Suprapubic skin (tissue), 4 donors: Measurements from ENCODE around the gene DRD1. TPM values are rescaled to one million over a fixed set of nuclear protein-coding genes. Genes with fewer than 3 reads are reported as not detected.

Source experiments
- DNase-seq, 2 donors: peaks; one replicate each; pipeline ENCODE4 v3.0.0-alpha.2; 2019; ENCODE audit warnings: low spot score in 2 of 2
- H3K27ac ChIP-seq: fragments of 200-600 bp; sonication (generic); one replicate; pipeline ENCODE4 v1.5.1; 2019
- H3K27me3 ChIP-seq: fragments of 200-600 bp; sonication (generic); one replicate; pipeline ENCODE4 v1.5.1; 2019
- H3K36me3 ChIP-seq: fragments of 200-600 bp; sonication (generic); one replicate; pipeline ENCODE4 v1.5.1; 2019
- H3K4me1 ChIP-seq: fragments of 200-600 bp; sonication (generic); one replicate; pipeline ENCODE4 v1.5.1; 2019
- H3K4me3 ChIP-seq: fragments of 200-600 bp; sonication (generic); one replicate; pipeline ENCODE4 v1.5.1; 2019; ENCODE audit warnings: mild to moderate bottlenecking
- H3K9me3 ChIP-seq: fragments of 200-600 bp; sonication (generic); one replicate; pipeline ENCODE4 v1.5.1; 2019
- CTCF ChIP-seq, 2 donors: fragments of 200-600 bp in 1 of 2; fragments of 450-650 bp in 1 of 2; sonication (generic) in 1 of 2; IDR thresholded peaks; one replicate each; pipeline ENCODE4 v1.5.1; 2016 to 2019; ENCODE audit warnings: antibody characterized with exemption in 2 of 2, mild to moderate bottlenecking in 1 of 2, moderate library complexity in 1 of 2
- EP300 ChIP-seq: sonication (generic); formaldehyde crosslinking; IDR thresholded peaks from one replicate; pipeline ENCODE4 v1.6.1; 2017; ENCODE audit warnings: antibody characterized with exemption
- POLR2A ChIP-seq, 2 donors: fragments of 450-650 bp; IDR thresholded peaks; one replicate each; pipeline ENCODE4 v1.6.1; 2017; ENCODE audit warnings: antibody characterized with exemption in 2 of 2, mild to moderate bottlenecking in 2 of 2, moderate library complexity in 2 of 2
- POLR2AphosphoS5 ChIP-seq, 3 donors: sonication (generic); formaldehyde crosslinking; IDR thresholded peaks; one replicate each; pipeline ENCODE4 v1.6.1; 2017; ENCODE audit warnings: antibody characterized with exemption in 3 of 3
- WGBS: methylation state at CpG from one replicate; pipeline ENCODE4 v1.1.5; 2018; 5-methylcytosine and 5-hydroxymethylcytosine counted together
- total RNA-seq, 4 donors: library from RNA; depleted of rRNA; stranded (reverse); fragments of >200 nt; gene quantifications; one replicate each; pipeline ENCODE4 v1.1.0, GENCODE V29; 2016

Gene DRD1
- total RNA-seq, 4 donors from 2014 or later = 0.42 TPM; not detected in 3

GRCh38 chr5:175487514-175488222 lies 43.7 kb upstream of the DRD1 start:
- TF ChIP-seq CTCF (IDR thresholded peaks at IDR 0.05) (no peak), EP300 (no peak), POLR2AphosphoS5 (IDR thresholded peaks at IDR 0.05) (no peak), POLR2A (IDR thresholded peaks at IDR 0.05) (no peak)
- no peak overlapping the region for H3K27ac ChIP-seq
- H3K9me3 ChIP-seq = no peaks in the 10 kb centered on the region
- 93% methylated on average over 11 of the region's 11 CpGs for WGBS
- peaks cover 2% of the 10 kb centered on the region for H3K4me1 ChIP-seq
- DNase-seq = no peak
- H3K36me3 ChIP-seq = peaks cover 18% of the 10 kb centered on the region
- no peaks in the 10 kb centered on the region for H3K27me3 ChIP-seq
- no peak overlapping the region for H3K4me3 ChIP-seq

- Histone ChIP-seq H3K4me3 (no peak overlapping the region), H3K9me3 (no peaks in the 10 kb centered on the region), H3K4me1 (peaks cover 3% of the 10 kb centered on the region), H3K36me3 (peaks cover 10% of the 10 kb centered on the region), H3K27me3 (no peaks in the 10 kb centered on the region), H3K27ac (no peak overlapping the region)
- TF ChIP-seq POLR2A (IDR thresholded peaks at IDR 0.05) = no peak
- TF ChIP-seq POLR2AphosphoS5 (IDR thresholded peaks at IDR 0.05) = no peak
- no peak for TF ChIP-seq EP300
- no peak for TF ChIP-seq CTCF (IDR thresholded peaks at IDR 0.05)
- WGBS = 95% methylated on average over 6 of the region's 6 CpGs
- no peak for DNase-seq
These were observed 41.6 kb upstream of the DRD1 start for GRCh38 chr5:175485631-175486030.

GRCh38 chr5:175484829-175485228 lies 40.8 kb upstream of the DRD1 start:
- no peaks in the 10 kb centered on the region for H3K27me3 ChIP-seq
- no peak for TF ChIP-seq EP300
- TF ChIP-seq POLR2AphosphoS5 (IDR thresholded peaks at IDR 0.05) = no peak
- no peaks in the 10 kb centered on the region for H3K9me3 ChIP-seq
- WGBS = 81% methylated on average over 4 of the region's 4 CpGs
- peaks cover 10% of the 10 kb centered on the region for H3K4me1 ChIP-seq
- H3K4me3 ChIP-seq = no peak overlapping the region
- no peak for DNase-seq
- H3K36me3 ChIP-seq = peaks cover 10% of the 10 kb centered on the region
- H3K27ac ChIP-seq = no peak overlapping the region

- TF ChIP-seq POLR2AphosphoS5 (IDR thresholded peaks at IDR 0.05) (no peak), EP300 (no peak), CTCF (IDR thresholded peaks at IDR 0.05) (no peak), POLR2A (IDR thresholded peaks at IDR 0.05) (no peak)
- Histone ChIP-seq H3K36me3 (peaks cover 10% of the 10 kb centered on the region), H3K4me3 (no peak overlapping the region), H3K27ac (no peak overlapping the region), H3K4me1 (peaks cover 15% of the 10 kb centered on the region), H3K9me3 (no peaks in the 10 kb centered on the region), H3K27me3 (no peaks in the 10 kb centered on the region)
- no peak for DNase-seq
- 95% methylated on average over 23 of the region's 26 CpGs for WGBS
These were observed 40.3 kb upstream of the DRD1 start for GRCh38 chr5:175484322-175484721.

GRCh38 chr5:175483337-175483736 lies 39.4 kb upstream of the DRD1 start:
- Histone ChIP-seq H3K9me3 (no peaks in the 10 kb centered on the region), H3K27me3 (no peaks in the 10 kb centered on the region), H3K4me3 (no peak overlapping the region), H3K27ac (no peak overlapping the region), H3K36me3 (peaks cover 10% of the 10 kb centered on the region), H3K4me1 (peaks cover 18% of the 10 kb centered on the region)
- TF ChIP-seq CTCF (IDR thresholded peaks at IDR 0.05) = no peak
- no peak for TF ChIP-seq POLR2AphosphoS5 (IDR thresholded peaks at IDR 0.05)
- TF ChIP-seq EP300 = no peak
- no peak for TF ChIP-seq POLR2A (IDR thresholded peaks at IDR 0.05)
- WGBS = 94% methylated on average over 8 of the region's 8 CpGs
- no peak for DNase-seq
